ENCODE measurements around the gene KIN. TPM values are rescaled to one million over a fixed set of nuclear protein-coding genes. Genes with fewer than 3 reads are reported as not detected.
A peak's percentile ranks its signal among the peaks of the same experiment; 100 is the strongest.
"Not testable (repeated sequence)": the region's sequence is repeated elsewhere in the genome, so short reads cannot be mapped to it uniquely, and the experiment has no call there.

The KIN gene
- total RNA-seq, 1 donor from 2014 or later: 2.6 TPM

GRCh38 chr10:7738536-7739407, 49.0 kb downstream of the KIN start:
- ATAC-seq (peak; percentile 19), DNase-seq (ENCODE audit: low spot score) (no peak)

GRCh38 chr10:7734821-7735220, 53.0 kb downstream of the KIN start:
- ATAC-seq (peak; percentile 34), DNase-seq (ENCODE audit: low spot score) (no peak)

GRCh38 chr10:7722927-7723529, 64.8 kb downstream of the KIN start:
- no peak for DNase-seq (ENCODE audit: low spot score)
- peak; percentile 20 for ATAC-seq

- DNase-seq (ENCODE audit: low spot score): no peak
- no peak for ATAC-seq
Observed at GRCh38 chr10:7720478-7720877, 67.3 kb downstream of the KIN start.

GRCh38 chr10:7718685-7719084, 69.1 kb downstream of the KIN start:
- ATAC-seq: peak; percentile 35

GRCh38 chr10:7717767-7718166, 70.0 kb downstream of the KIN start:
- DNase-seq (ENCODE audit: low spot score): no peak
- ATAC-seq: no peak

More at GRCh38 chr10:7718685-7719084, 69.1 kb downstream of the KIN start:
- no peak for DNase-seq (ENCODE audit: low spot score)

- DNase-seq (ENCODE audit: low spot score): no peak
Observed at GRCh38 chr10:7715515-7715914, 72.3 kb downstream of the KIN start.

GRCh38 chr10:7711075-7711474, 76.7 kb downstream of the KIN start:
- not testable (repeated sequence) for ATAC-seq; DNase-seq (ENCODE audit: low spot score)

More at GRCh38 chr10:7715515-7715914, 72.3 kb downstream of the KIN start:
- ATAC-seq: no peak

GRCh38 chr10:7710446-7710845, 77.3 kb downstream of the KIN start:
- peak; percentile 59 for ATAC-seq
- peak; percentile 55 for DNase-seq (ENCODE audit: low spot score)

GRCh38 chr10:7708832-7709231, 79.0 kb downstream of the KIN start:
- ATAC-seq (no peak), DNase-seq (ENCODE audit: low spot score) (no peak)

- ATAC-seq (peak; percentile 57), DNase-seq (ENCODE audit: low spot score) (no peak)
Observed at GRCh38 chr10:7707858-7708622, 79.8 kb downstream of the KIN start.

GRCh38 chr10:7707102-7707501, 80.7 kb downstream of the KIN start:
- ATAC-seq: peak; percentile 42
- DNase-seq (ENCODE audit: low spot score): no peak

- ATAC-seq (peak; percentile 8), DNase-seq (ENCODE audit: low spot score) (peak; percentile 39)
Observed at GRCh38 chr10:7706534-7707073, 81.2 kb downstream of the KIN start.

GRCh38 chr10:7705341-7705740, 82.5 kb downstream of the KIN start:
- DNase-seq (ENCODE audit: low spot score) (no peak), ATAC-seq (no peak)

- ATAC-seq (no peak), DNase-seq (ENCODE audit: low spot score) (no peak)
Observed at GRCh38 chr10:7704071-7705016, 83.4 kb downstream of the KIN start.

- DNase-seq (ENCODE audit: low spot score): no peak
Observed at GRCh38 chr10:7703140-7703539, 84.7 kb downstream of the KIN start, which contains the start of gene ITIH2. Gene ITIH2 (plus strand): TSS chr10:7703316. CDS start chr10:7703435, 119 bp downstream.

GRCh38 chr10:7702288-7702812, 85.4 kb downstream of the KIN start:
- DNase-seq (ENCODE audit: low spot score) (no peak), ATAC-seq (peak; percentile 21)

More at GRCh38 chr10:7703140-7703539, 84.7 kb downstream of the KIN start, which contains the start of gene ITIH2:
- ATAC-seq: peak; percentile 64

GRCh38 chr10:7701158-7701742, 86.5 kb downstream of the KIN start:
- DNase-seq (ENCODE audit: low spot score) (peak; percentile 44), ATAC-seq (no peak)

All from left lobe of liver (tissue), 2 donors.